PC-9 (cell line): ENCODE results near the gene ELL2.

Experiments
- EZH2 ChIP-seq: fragments of 200-600 bp; sonication (generic); IDR thresholded peaks from 2 replicates; pipeline ENCODE4 v1.8.0; 2017; ENCODE audit warnings: antibody characterized with exemption, low read depth
- TF ChIP-seq, protein P1 (sequence below): fragments of 200-600 bp; sonication (generic); conservative IDR thresholded peaks from 2 replicates; pipeline ENCODE4 v1.6.1; 2017; ENCODE audit warnings: mixed run types, antibody characterized with exemption, mild to moderate bottlenecking, moderate library complexity

DNA sequence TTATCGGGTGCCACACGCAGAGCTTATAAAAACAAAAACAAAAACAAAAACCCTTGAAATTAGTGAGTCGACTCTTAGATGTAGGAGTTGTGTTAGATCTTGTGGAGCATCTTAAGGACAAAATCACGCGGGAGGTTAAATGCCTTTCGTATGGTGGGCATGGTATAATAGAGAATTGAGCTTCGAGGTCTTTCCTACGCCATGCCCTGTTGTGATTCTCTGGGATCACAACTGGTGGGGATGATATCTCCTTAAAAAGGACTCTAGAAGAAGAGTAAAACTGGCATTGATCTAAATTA lies 773 bp upstream of the ELL2 start:
- no peak for TF ChIP-seq EZH2
- TF ChIP-seq, protein P1, sequence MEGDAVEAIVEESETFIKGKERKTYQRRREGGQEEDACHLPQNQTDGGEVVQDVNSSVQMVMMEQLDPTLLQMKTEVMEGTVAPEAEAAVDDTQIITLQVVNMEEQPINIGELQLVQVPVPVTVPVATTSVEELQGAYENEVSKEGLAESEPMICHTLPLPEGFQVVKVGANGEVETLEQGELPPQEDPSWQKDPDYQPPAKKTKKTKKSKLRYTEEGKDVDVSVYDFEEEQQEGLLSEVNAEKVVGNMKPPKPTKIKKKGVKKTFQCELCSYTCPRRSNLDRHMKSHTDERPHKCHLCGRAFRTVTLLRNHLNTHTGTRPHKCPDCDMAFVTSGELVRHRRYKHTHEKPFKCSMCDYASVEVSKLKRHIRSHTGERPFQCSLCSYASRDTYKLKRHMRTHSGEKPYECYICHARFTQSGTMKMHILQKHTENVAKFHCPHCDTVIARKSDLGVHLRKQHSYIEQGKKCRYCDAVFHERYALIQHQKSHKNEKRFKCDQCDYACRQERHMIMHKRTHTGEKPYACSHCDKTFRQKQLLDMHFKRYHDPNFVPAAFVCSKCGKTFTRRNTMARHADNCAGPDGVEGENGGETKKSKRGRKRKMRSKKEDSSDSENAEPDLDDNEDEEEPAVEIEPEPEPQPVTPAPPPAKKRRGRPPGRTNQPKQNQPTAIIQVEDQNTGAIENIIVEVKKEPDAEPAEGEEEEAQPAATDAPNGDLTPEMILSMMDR = no peak
